H1 (cell line): ENCODE results near the gene PFN3. TPM values are rescaled to one million over a fixed set of nuclear protein-coding genes. Genes with fewer than 3 reads are reported as not detected.
"Not testable (repeated sequence)": the region's sequence is repeated elsewhere in the genome, so short reads cannot be mapped to it uniquely, and the experiment has no call there.

Experiments used
- CTCF ChIA-PET: fragments of 300-600 bp; sonication (Branson Sonifier 250); formaldehyde crosslinking; loops from one replicate; lab custom pipeline; 2021; ENCODE audit not compliant: partially characterized antibody; lab: Charles Lee
- POLR2A ChIA-PET: fragments of 300-600 bp; sonication (Branson Sonifier 250); formaldehyde crosslinking; loops from one replicate; lab custom pipeline; 2021; ENCODE audit warnings: inconsistent platforms; ENCODE audit not compliant: partially characterized antibody; lab: Charles Lee
- DNase-seq, 2 experiments: peaks; one replicate each; pipeline versions ENCODE4 v3.0.0 to v3.0.0-alpha.2; 2010 to 2022; ENCODE audit warnings: low spot score in 2 of 2, low read depth in 1 of 2, mixed read lengths in 1 of 2
- FAIRE-seq: peaks from 2 replicates; lab custom pipeline; 2011; peaks lifted over from hg19 to GRCh38; lab: Jason Lieb, UNC
- H2AFZ ChIP-seq: 2 replicates; pipeline ENCODE4 v1.8.1; 2012; ENCODE audit warnings: low read length, inconsistent platforms
- H2AK5ac ChIP-seq: 2 replicates; pipeline ENCODE4 v1.6.1; 2013; ENCODE audit warnings: low read depth, low read length
- H2BK120ac ChIP-seq: replicated peaks from 2 replicates; pipeline ENCODE3; 2013; ENCODE audit warnings: low read depth, low read length, inconsistent platforms
- H2BK12ac ChIP-seq: 2 replicates; pipeline ENCODE4 v1.6.1; 2013; ENCODE audit warnings: low read depth, low read length
- H2BK15ac ChIP-seq: 2 replicates; pipeline ENCODE4 v1.6.1; 2013; ENCODE audit warnings: low read length
- H2BK20ac ChIP-seq: 2 replicates; pipeline ENCODE4 v1.6.1; 2013; ENCODE audit warnings: low read length
- H2BK5ac ChIP-seq: 2 replicates; pipeline ENCODE4 v1.6.1; 2013; ENCODE audit warnings: low read depth, low read length
- H3K14ac ChIP-seq: 2 replicates; pipeline ENCODE4 v1.6.1; 2013; ENCODE audit warnings: inconsistent platforms; ENCODE audit not compliant: insufficient read length
- H3K18ac ChIP-seq: 2 replicates; pipeline ENCODE4 v1.6.1; 2013; ENCODE audit warnings: low read length; ENCODE audit errors: extremely low read depth
- H3K23ac ChIP-seq: 2 replicates; pipeline ENCODE4 v1.6.1; 2013; ENCODE audit warnings: inconsistent platforms; ENCODE audit not compliant: insufficient read length
- H3K23me2 ChIP-seq: 2 replicates; pipeline ENCODE4 v1.6.1; 2013; ENCODE audit warnings: low read depth, low read length
- H3K27ac ChIP-seq: 2 replicates; pipeline ENCODE4 v1.6.1; 2011; ENCODE audit warnings: low read depth, low read length, inconsistent platforms
- H3K27me3 ChIP-seq, 4 experiments: replicated peaks in 1 of 4; 1 replicate in 1 of 4; 2 replicates in 3 of 4; pipeline versions ENCODE4 v1.6.1 to v1.8.1; 2011 to 2013; ENCODE audit warnings: low read length in 3 of 4, mild to moderate bottlenecking in 3 of 4, inconsistent platforms in 2 of 4, mixed read lengths in 2 of 4, moderate library complexity in 1 of 4; ENCODE audit not compliant: control insufficient read depth in 3 of 4, insufficient read depth in 3 of 4; ENCODE audit errors: extremely low read depth in 1 of 4
- H3K36me3 ChIP-seq, 4 experiments: 2 replicates each; pipeline versions ENCODE4 v1.6.1 to v1.8.1; 2011 to 2013; ENCODE audit warnings: mild to moderate bottlenecking in 4 of 4, low read length in 3 of 4, moderate library complexity in 2 of 4, control low read depth in 1 of 4, inconsistent platforms in 1 of 4; ENCODE audit not compliant: insufficient read depth in 4 of 4, control insufficient read depth in 2 of 4
- H3K4ac ChIP-seq: replicated peaks from 2 replicates; pipeline ENCODE3; 2013; ENCODE audit warnings: low read length, low read depth, mixed read lengths, inconsistent platforms; ENCODE audit not compliant: insufficient read length
- H3K4me1 ChIP-seq, 4 experiments: replicated peaks in 1 of 4; 1 replicate in 1 of 4; 2 replicates in 3 of 4; pipeline versions ENCODE4 v1.6.1 to v1.8.1; 2011 to 2013; ENCODE audit warnings: low read length in 3 of 4, inconsistent platforms in 2 of 4, mixed read lengths in 1 of 4; ENCODE audit not compliant: insufficient read depth in 4 of 4, control insufficient read depth in 3 of 4
- H3K4me2 ChIP-seq, 2 experiments: 2 replicates each; pipeline versions ENCODE4 v1.6.1 to v1.8.1; 2011 to 2013; ENCODE audit warnings: low read depth in 2 of 2, low read length in 2 of 2, control low read depth in 1 of 2, inconsistent platforms in 1 of 2, mild to moderate bottlenecking in 1 of 2; ENCODE audit not compliant: insufficient read depth in 1 of 2
- H3K4me3 ChIP-seq, 4 experiments: fragments of 200-600, 300-600 bp in 1 of 4; sonication (generic), shearing (Covaris generic), sonication (Bioruptor Twin) in 1 of 4; 2 replicates each; pipeline versions ENCODE4 v1.5.1 to v1.8.1; 2011 to 2016; ENCODE audit warnings: low read length in 4 of 4, low read depth in 3 of 4, control low read depth in 2 of 4, inconsistent platforms in 2 of 4, mild to moderate bottlenecking in 2 of 4, mixed read lengths in 1 of 4, moderate library complexity in 1 of 4; ENCODE audit not compliant: insufficient read depth in 2 of 4; ENCODE audit errors: extremely low read depth in 1 of 4
- H3K56ac ChIP-seq: replicated peaks from 2 replicates; pipeline ENCODE3; 2013; ENCODE audit warnings: low read depth, mild to moderate bottlenecking, mixed read lengths, low read length, inconsistent platforms; ENCODE audit not compliant: insufficient read length
- H3K79me1 ChIP-seq: 2 replicates; pipeline ENCODE4 v1.6.1; 2013; ENCODE audit warnings: low read depth, low read length, control low read depth
- H3K79me2 ChIP-seq, 2 experiments: 2 replicates each; pipeline versions ENCODE4 v1.6.1 to v1.8.1; 2012 to 2013; ENCODE audit warnings: low read length in 2 of 2, mild to moderate bottlenecking in 2 of 2, inconsistent platforms in 1 of 2; ENCODE audit not compliant: insufficient read depth in 2 of 2, control insufficient read depth in 1 of 2
- H3K9ac ChIP-seq, 4 experiments: replicated peaks in 1 of 4; 1 replicate in 1 of 4; 2 replicates in 3 of 4; pipeline versions ENCODE4 v1.6.1 to v1.8.1; 2011 to 2013; ENCODE audit warnings: low read depth in 3 of 4, low read length in 3 of 4, control low read depth in 2 of 4, mild to moderate bottlenecking in 2 of 4, moderate library complexity in 2 of 4, inconsistent platforms in 1 of 4; ENCODE audit errors: extremely low read depth in 1 of 4
- H3K9me3 ChIP-seq, 2 experiments: 2 replicates each; pipeline versions ENCODE4 v1.6.1 to v1.8.1; 2012 to 2013; ENCODE audit warnings: mild to moderate bottlenecking in 2 of 2, moderate library complexity in 2 of 2, control low read depth in 1 of 2, inconsistent platforms in 1 of 2, low read depth in 1 of 2, low read length in 1 of 2, mixed read lengths in 1 of 2; ENCODE audit not compliant: insufficient read depth in 2 of 2
- H4K20me1 ChIP-seq, 2 experiments: replicated peaks in 1 of 2; 2 replicates each; pipeline versions ENCODE3 to v1.8.1; 2011 to 2013; ENCODE audit warnings: inconsistent platforms in 2 of 2, low read length in 2 of 2, mild to moderate bottlenecking in 1 of 2; ENCODE audit not compliant: insufficient read depth in 2 of 2, control insufficient read depth in 1 of 2
- H4K5ac ChIP-seq: 2 replicates; pipeline ENCODE4 v1.6.1; 2013; ENCODE audit warnings: low read length, low read depth, mixed read lengths, inconsistent platforms; ENCODE audit not compliant: insufficient read length
- H4K8ac ChIP-seq: 2 replicates; pipeline ENCODE4 v1.8.0; 2013; ENCODE audit warnings: mild to moderate bottlenecking, moderate library complexity, low read length, inconsistent platforms; ENCODE audit not compliant: insufficient read depth; ENCODE audit errors: extremely low read depth
- H4K91ac ChIP-seq: replicated peaks from 2 replicates; pipeline ENCODE3; 2013; ENCODE audit warnings: low read length, mixed read lengths, inconsistent platforms; ENCODE audit not compliant: insufficient read length
- whole genome bisulfite sequencing, 2 experiments: shearing (Covaris generic) in 1 of 2; methylation state at CpG; one replicate each; pipeline versions ENCODE4 v1.1.6 to v1.1.7; 2013 to 2015; ENCODE audit warnings: low lambda C conversion rate in 2 of 2, mixed read lengths in 2 of 2, inconsistent platforms in 1 of 2, low coverage in 1 of 2, missing lambda C conversion rate in 1 of 2; ENCODE audit not compliant: insufficient replicate concordance in 2 of 2, insufficient coverage in 1 of 2, insufficient read length in 1 of 2; ENCODE audit errors: extremely low coverage in 1 of 2, missing lambda C conversion rate in 1 of 2; 5-methylcytosine and 5-hydroxymethylcytosine counted together
- polyA plus RNA-seq, 7 experiments: library from polyadenylated mRNA; depleted of rRNA in 3 of 7; stranded (reverse) in 5 of 7; unstranded in 2 of 7; fragments of >200 nt in 5 of 7; fragments of 200-250 nt in 2 of 7; gene quantifications; 1 replicate in 5 of 7; 2 replicates in 1 of 7; 4 replicates in 1 of 7; pipeline versions ENCODE4 v1.2.1 to v1.2.3, GENCODE V29; 2011 to 2013; ENCODE audit warnings: missing spikeins in 2 of 7, mixed read lengths in 2 of 7
- total RNA-seq: library from RNA; stranded (reverse); fragmentation: NEBNext Ultra II Directional; extraction: Animal tissue kit (Norgen Biotek cat#: 25700); gene quantifications from 2 replicates; pipeline ENCODE4 v1.2.1, GENCODE V29; 2021

PFN3 gene
- total and polyA plus RNA-seq, 2 of the 8 experiments (the other 6 are each of a cell fraction or from before 2014, with no cell fraction given) = not detected

GRCh38 chr5:177420472-177420871, 20.0 kb upstream of the PFN3 start:
- H3K4me2 ChIP-seq, H3K4me3 ChIP-seq, H3K4ac ChIP-seq, H4K20me1 ChIP-seq, H2BK12ac ChIP-seq, H4K91ac ChIP-seq, H4K5ac ChIP-seq, FAIRE-seq, H3K36me3 ChIP-seq, H2AFZ ChIP-seq, H3K9me3 ChIP-seq, DNase-seq, H2BK5ac ChIP-seq, H3K23ac ChIP-seq, H3K23me2 ChIP-seq, H3K79me1 ChIP-seq, H3K14ac ChIP-seq, H4K8ac ChIP-seq, H3K9ac ChIP-seq, H2BK120ac ChIP-seq, H3K18ac ChIP-seq, H3K56ac ChIP-seq, H3K79me2 ChIP-seq, H2BK15ac ChIP-seq, H3K4me1 ChIP-seq, H2BK20ac ChIP-seq, H3K27me3 ChIP-seq, H2AK5ac ChIP-seq, H3K27ac ChIP-seq: not testable (repeated sequence)
- 76% methylated on average over 5 of the region's 7 CpGs; no CpG with 5 or more reads in 1 of the 2 experiments for WGBS, 2 experiments
- ChIA-PET CTCF (interaction anchor here (2.0 to 4.8 kb wide), 3 partner anchors 17 to 33 kb away, joined by 6 to 15 read pairs (median 14); no protein-coding TSS in a partner anchor), POLR2A (interaction anchor here (1.1 to 24.2 kb wide), 2 partner anchors 12 to 24 kb away, joined by 3 to 460 read pairs; partner anchors contain the start of gene PRR7)
